HepG2 (cell line): ENCODE data around the gene HNRNPF. TPM values are rescaled to one million over a fixed set of nuclear protein-coding genes. Genes with fewer than 3 reads are reported as not detected.

Experiments
- FOXC1 ChIP-seq: sonication (generic); formaldehyde crosslinking; IDR thresholded peaks from 2 replicates; pipeline ENCODE4 v1.8.0; 2022; ENCODE audit warnings: mild to moderate bottlenecking, missing genetic modification reagents, borderline replicate concordance
- GTF3A ChIP-seq: sonication (generic); formaldehyde crosslinking; conservative IDR thresholded peaks from 2 replicates; pipeline ENCODE4 v1.4.0; 2020; ENCODE audit warnings: mild to moderate bottlenecking, missing genetic modification reagents
- JUN ChIP-seq: sonication (generic); formaldehyde crosslinking; IDR thresholded peaks from 2 replicates; pipeline ENCODE4 v1.4.0; 2020; ENCODE audit warnings: mild to moderate bottlenecking, missing genetic modification reagents
- MTF1 ChIP-seq: sonication (generic); formaldehyde crosslinking; IDR thresholded peaks from 2 replicates; pipeline ENCODE4 v1.5.0; 2020; ENCODE audit warnings: missing genetic modification reagents
- MXD1 ChIP-seq: sonication (generic); formaldehyde crosslinking; IDR thresholded peaks from 2 replicates; pipeline ENCODE4 v1.4.0; 2020; ENCODE audit warnings: mild to moderate bottlenecking, missing genetic modification reagents
- NKX3-1 ChIP-seq: sonication (generic); formaldehyde crosslinking; IDR thresholded peaks from 2 replicates; pipeline ENCODE4 v1.5.0; 2020; ENCODE audit warnings: missing genetic modification reagents
- RFX5 ChIP-seq: IDR thresholded peaks from 2 replicates; pipeline ENCODE4 v1.6.1; 2011; ENCODE audit warnings: low read depth, low read length, improper control_type of control experiment
- SCMH1 ChIP-seq: sonication (generic); formaldehyde crosslinking; IDR thresholded peaks from 2 replicates; pipeline ENCODE4 v1.9.0; 2021; ENCODE audit warnings: missing genetic modification reagents, mild to moderate bottlenecking, borderline replicate concordance
- SOX13 ChIP-seq, 3 experiments: fragments of 450-650 bp in 1 of 3; sonication (generic) in 1 of 3; formaldehyde crosslinking in 1 of 3; IDR thresholded peaks in 2 of 3; conservative IDR thresholded peaks in 1 of 3; 2 replicates each; pipeline versions ENCODE4 v1.5.0 to v1.6.1; 2016 to 2020; ENCODE audit warnings: antibody characterized with exemption in 1 of 3, mild to moderate bottlenecking in 1 of 3, missing compliant biosample characterization in 1 of 3, missing genetic modification reagents in 1 of 3, moderate library complexity in 1 of 3
- SRSF9 ChIP-seq: fragments of 200-400 bp; formaldehyde crosslinking; IDR thresholded peaks from 2 replicates; pipeline ENCODE4 v1.6.1; 2018; ENCODE audit warnings: borderline replicate concordance, mild to moderate bottlenecking, low read depth, low read length; ENCODE audit not compliant: insufficient read depth, poor library complexity, severe bottlenecking
- ZNF160 ChIP-seq: sonication (generic); formaldehyde crosslinking; IDR thresholded peaks from 2 replicates; pipeline ENCODE4 v1.8.0; 2022; ENCODE audit warnings: mild to moderate bottlenecking, inconsistent platforms, missing genetic modification reagents
- ZNF333 ChIP-seq: sonication (generic); formaldehyde crosslinking; IDR thresholded peaks from 2 replicates; pipeline ENCODE4 v1.4.0; 2020; ENCODE audit warnings: mild to moderate bottlenecking, missing genetic modification reagents, borderline replicate concordance
- ZNF343 ChIP-seq: sonication (generic); formaldehyde crosslinking; IDR thresholded peaks from 2 replicates; pipeline ENCODE4 v1.4.0; 2020; ENCODE audit warnings: mild to moderate bottlenecking, missing genetic modification reagents
- ZNF616 ChIP-seq: sonication (generic); formaldehyde crosslinking; IDR thresholded peaks from 2 replicates; pipeline ENCODE4 v1.5.0; 2020; ENCODE audit warnings: low read depth, mild to moderate bottlenecking, missing genetic modification reagents
- ZNF790 ChIP-seq: sonication (generic); formaldehyde crosslinking; IDR thresholded peaks from 2 replicates; pipeline ENCODE4 v1.8.0; 2022; ENCODE audit warnings: missing genetic modification reagents, mild to moderate bottlenecking, borderline replicate concordance
- ZNF850 ChIP-seq: sonication (generic); formaldehyde crosslinking; conservative IDR thresholded peaks from 2 replicates; pipeline ENCODE4 v1.9.0; 2021; ENCODE audit warnings: mild to moderate bottlenecking, missing genetic modification reagents
- polyA plus RNA-seq, 8 experiments: library from polyadenylated mRNA; depleted of rRNA in 3 of 8; stranded (reverse) in 7 of 8; unstranded in 1 of 8; fragments of >200 nt; fragmentation: Illumina TruSeq in 4 of 8; extraction: Trizol in 4 of 8; gene quantifications; 2 replicates each; pipeline versions ENCODE4 v1.2.1 to v1.2.3, GENCODE V29; 2011 to 2016; ENCODE audit warnings: low read depth in 4 of 8, missing spikeins in 1 of 8, mixed read lengths in 1 of 8; ENCODE audit not compliant: insufficient read depth in 1 of 8
- total RNA-seq, 5 experiments: library from RNA; depleted of rRNA; stranded (reverse); fragments of >200 nt; fragmentation: Illumina TruSeq; extraction: Trizol; gene quantifications; 2 replicates each; pipeline ENCODE4 v1.2.3, GENCODE V29; 2016; ENCODE audit warnings: low read depth in 1 of 5
- TF ChIP-seq, protein P1 (sequence below): sonication (generic); formaldehyde crosslinking; IDR thresholded peaks from 2 replicates; pipeline ENCODE4 v1.4.0; 2020; ENCODE audit warnings: missing genetic modification reagents, borderline replicate concordance
- TF ChIP-seq, protein P2 (sequence below): sonication (generic); formaldehyde crosslinking; IDR thresholded peaks from 2 replicates; pipeline ENCODE4 v1.5.0; 2020; ENCODE audit warnings: missing genetic modification reagents, mild to moderate bottlenecking, borderline replicate concordance
- TF ChIP-seq, protein P3 (sequence below): sonication (generic); formaldehyde crosslinking; IDR thresholded peaks from 2 replicates; pipeline ENCODE4 v1.5.1; 2020; ENCODE audit warnings: missing genetic modification reagents, mild to moderate bottlenecking, borderline replicate concordance

The HNRNPF gene
- total and polyA plus RNA-seq, 2 of the 13 experiments (the other 11 are each of a cell fraction or from before 2014, with no cell fraction given), result 166 to 308 TPM

DNA sequence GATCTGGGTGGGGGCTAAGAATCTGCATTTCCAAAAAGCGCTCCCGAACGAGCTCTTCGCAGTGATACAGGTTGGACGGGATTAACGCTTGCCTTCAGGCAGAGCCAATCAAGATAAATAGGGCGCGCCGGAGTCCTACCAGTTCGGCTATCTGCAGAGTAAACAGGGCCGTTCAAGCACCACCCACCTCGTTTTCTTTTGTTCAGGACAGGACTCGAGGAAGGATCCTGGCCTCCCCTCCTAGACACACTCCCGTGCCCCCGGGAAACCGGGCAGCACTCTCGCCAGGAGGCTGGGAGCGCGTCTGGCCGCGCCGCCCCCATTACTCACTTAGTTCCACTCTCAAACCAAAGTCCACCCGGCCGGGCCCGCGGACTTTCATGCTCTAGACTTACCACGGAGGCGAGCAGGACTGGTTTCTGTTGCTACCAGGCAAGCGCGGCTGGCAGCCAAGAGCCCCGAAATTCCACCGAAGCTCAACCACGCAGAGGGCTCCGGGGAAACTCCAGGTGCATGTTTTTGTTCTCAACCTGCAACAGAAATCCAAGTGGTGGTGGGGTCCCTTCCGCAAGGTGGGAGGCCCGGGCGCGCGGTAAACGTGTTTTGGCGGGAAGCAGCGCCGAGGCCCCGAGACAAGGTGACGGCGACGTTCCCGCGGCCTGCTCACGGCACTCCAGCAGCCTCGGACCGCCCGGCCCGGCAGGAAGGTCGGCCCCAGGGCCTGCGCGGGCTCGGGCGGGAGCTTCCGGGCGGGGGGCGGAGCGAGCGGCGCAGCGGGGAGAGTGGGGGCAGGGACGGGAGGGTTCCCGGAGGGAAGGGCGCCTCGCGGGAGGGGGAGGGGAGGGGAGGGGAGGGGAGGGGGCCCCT lies 12.7 kb downstream of the HNRNPF start (continued):
- TF ChIP-seq, protein P1, sequence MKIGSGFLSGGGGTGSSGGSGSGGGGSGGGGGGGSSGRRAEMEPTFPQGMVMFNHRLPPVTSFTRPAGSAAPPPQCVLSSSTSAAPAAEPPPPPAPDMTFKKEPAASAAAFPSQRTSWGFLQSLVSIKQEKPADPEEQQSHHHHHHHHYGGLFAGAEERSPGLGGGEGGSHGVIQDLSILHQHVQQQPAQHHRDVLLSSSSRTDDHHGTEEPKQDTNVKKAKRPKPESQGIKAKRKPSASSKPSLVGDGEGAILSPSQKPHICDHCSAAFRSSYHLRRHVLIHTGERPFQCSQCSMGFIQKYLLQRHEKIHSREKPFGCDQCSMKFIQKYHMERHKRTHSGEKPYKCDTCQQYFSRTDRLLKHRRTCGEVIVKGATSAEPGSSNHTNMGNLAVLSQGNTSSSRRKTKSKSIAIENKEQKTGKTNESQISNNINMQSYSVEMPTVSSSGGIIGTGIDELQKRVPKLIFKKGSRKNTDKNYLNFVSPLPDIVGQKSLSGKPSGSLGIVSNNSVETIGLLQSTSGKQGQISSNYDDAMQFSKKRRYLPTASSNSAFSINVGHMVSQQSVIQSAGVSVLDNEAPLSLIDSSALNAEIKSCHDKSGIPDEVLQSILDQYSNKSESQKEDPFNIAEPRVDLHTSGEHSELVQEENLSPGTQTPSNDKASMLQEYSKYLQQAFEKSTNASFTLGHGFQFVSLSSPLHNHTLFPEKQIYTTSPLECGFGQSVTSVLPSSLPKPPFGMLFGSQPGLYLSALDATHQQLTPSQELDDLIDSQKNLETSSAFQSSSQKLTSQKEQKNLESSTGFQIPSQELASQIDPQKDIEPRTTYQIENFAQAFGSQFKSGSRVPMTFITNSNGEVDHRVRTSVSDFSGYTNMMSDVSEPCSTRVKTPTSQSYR (CRISPR knock-in tag), result peak; percentile 87
- TF ChIP-seq MXD1 (CRISPR knock-in tag), result no peak
- TF ChIP-seq GTF3A (CRISPR knock-in tag), result no peak
- peak; percentile 70; the same call in 1 of the 2 replicates for TF ChIP-seq MTF1 (CRISPR knock-in tag)
- TF ChIP-seq ZNF333, result 0 out of 2 replicates have a peak, but pooled peaks have one; percentile 30
- TF ChIP-seq FOXC1, result no peak
- TF ChIP-seq, protein P2, sequence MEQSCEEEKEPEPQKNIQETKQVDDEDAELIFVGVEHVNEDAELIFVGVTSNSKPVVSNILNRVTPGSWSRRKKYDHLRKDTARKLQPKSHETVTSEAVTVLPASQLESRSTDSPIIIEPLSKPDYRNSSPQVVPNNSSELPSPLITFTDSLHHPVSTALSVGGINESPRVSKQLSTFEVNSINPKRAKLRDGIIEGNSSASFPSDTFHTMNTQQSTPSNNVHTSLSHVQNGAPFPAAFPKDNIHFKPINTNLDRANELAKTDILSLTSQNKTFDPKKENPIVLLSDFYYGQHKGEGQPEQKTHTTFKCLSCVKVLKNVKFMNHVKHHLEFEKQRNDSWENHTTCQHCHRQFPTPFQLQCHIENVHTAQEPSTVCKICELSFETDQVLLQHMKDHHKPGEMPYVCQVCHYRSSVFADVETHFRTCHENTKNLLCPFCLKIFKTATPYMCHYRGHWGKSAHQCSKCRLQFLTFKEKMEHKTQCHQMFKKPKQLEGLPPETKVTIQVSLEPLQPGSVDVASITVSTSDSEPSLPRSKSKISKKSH (CRISPR knock-in tag), result no peak
- no peak for TF ChIP-seq SCMH1
- no peak for TF ChIP-seq JUN (CRISPR knock-in tag)
- TF ChIP-seq RFX5, result no peak
- TF ChIP-seq ZNF850 (CRISPR knock-in tag), result no peak
- TF ChIP-seq SRSF9, result no peak
- no peak; the same call in 1 of the 2 replicates for TF ChIP-seq ZNF160 (CRISPR knock-in tag)
- peak; percentile 93 for TF ChIP-seq NKX3-1 (CRISPR knock-in tag)
- TF ChIP-seq ZNF790 (CRISPR knock-in tag), result no peak
- no peak for TF ChIP-seq SOX13 (IDR thresholded peaks at IDR 0.05)
- peak in 1 of 2 experiments; percentile 20; a peak in 1 of 4 replicates for TF ChIP-seq SOX13 (CRISPR knock-in tag; conservative IDR thresholded peaks at IDR 0.05 in 1 of 2, IDR thresholded peaks at IDR 0.05 in 1 of 2)
- TF ChIP-seq ZNF343 (CRISPR knock-in tag), result no peak; the same call in none of the 2 replicates
- peak; percentile 24; the same call in 1 of the 2 replicates for TF ChIP-seq ZNF616 (CRISPR knock-in tag)
- TF ChIP-seq, protein P3, sequence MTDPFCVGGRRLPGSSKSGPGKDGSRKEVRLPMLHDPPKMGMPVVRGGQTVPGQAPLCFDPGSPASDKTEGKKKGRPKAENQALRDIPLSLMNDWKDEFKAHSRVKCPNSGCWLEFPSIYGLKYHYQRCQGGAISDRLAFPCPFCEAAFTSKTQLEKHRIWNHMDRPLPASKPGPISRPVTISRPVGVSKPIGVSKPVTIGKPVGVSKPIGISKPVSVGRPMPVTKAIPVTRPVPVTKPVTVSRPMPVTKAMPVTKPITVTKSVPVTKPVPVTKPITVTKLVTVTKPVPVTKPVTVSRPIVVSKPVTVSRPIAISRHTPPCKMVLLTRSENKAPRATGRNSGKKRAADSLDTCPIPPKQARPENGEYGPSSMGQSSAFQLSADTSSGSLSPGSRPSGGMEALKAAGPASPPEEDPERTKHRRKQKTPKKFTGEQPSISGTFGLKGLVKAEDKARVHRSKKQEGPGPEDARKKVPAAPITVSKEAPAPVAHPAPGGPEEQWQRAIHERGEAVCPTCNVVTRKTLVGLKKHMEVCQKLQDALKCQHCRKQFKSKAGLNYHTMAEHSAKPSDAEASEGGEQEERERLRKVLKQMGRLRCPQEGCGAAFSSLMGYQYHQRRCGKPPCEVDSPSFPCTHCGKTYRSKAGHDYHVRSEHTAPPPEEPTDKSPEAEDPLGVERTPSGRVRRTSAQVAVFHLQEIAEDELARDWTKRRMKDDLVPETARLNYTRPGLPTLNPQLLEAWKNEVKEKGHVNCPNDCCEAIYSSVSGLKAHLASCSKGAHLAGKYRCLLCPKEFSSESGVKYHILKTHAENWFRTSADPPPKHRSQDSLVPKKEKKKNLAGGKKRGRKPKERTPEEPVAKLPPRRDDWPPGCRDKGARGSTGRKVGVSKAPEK, result no peak
